Fibroblast of lung (primary cell): Measurements from ENCODE around the gene ADGRD2. TPM values are rescaled to one million over a fixed set of nuclear protein-coding genes. Genes with fewer than 3 reads are reported as not detected.

ENCODE experiments used
- DNase-seq, 2 donors: peaks; one replicate each; pipeline versions ENCODE4 v3.0.0 to v3.0.0-alpha.2; 2010; ENCODE audit warnings: low read depth in 2 of 2
- H2AFZ ChIP-seq: 2 replicates; pipeline ENCODE4 v1.5.1; 2012; ENCODE audit warnings: low read length, control low read depth, inconsistent platforms
- H3K27ac ChIP-seq: 2 replicates; pipeline ENCODE4 v1.5.1; 2011; ENCODE audit warnings: low read length, control low read depth; ENCODE audit not compliant: insufficient read depth
- H3K27me3 ChIP-seq: 2 replicates; pipeline ENCODE4 v1.5.1; 2011; ENCODE audit warnings: mild to moderate bottlenecking, low read length; ENCODE audit not compliant: control insufficient read depth, insufficient read depth
- H3K36me3 ChIP-seq: 2 replicates; pipeline ENCODE4 v1.5.1; 2011; ENCODE audit warnings: low read length; ENCODE audit not compliant: control insufficient read depth, insufficient read depth
- H3K4me1 ChIP-seq: 2 replicates; pipeline ENCODE4 v1.5.1; 2011; ENCODE audit warnings: low read length; ENCODE audit not compliant: control insufficient read depth, insufficient read depth; ENCODE audit errors: extremely low read depth
- H3K4me2 ChIP-seq: 2 replicates; pipeline ENCODE4 v1.5.1; 2011; ENCODE audit warnings: low read length, control low read depth; ENCODE audit not compliant: insufficient read depth; ENCODE audit errors: extremely low read depth
- H3K4me3 ChIP-seq, 4 experiments: fragments of 200-600 bp in 1 of 4; sonication (generic) in 1 of 4; replicated peaks in 1 of 4; 2 replicates each; pipeline ENCODE4 v1.5.1; 2011 to 2016; ENCODE audit warnings: low read length in 4 of 4, low read depth in 3 of 4, mild to moderate bottlenecking in 3 of 4, control low read depth in 2 of 4, inconsistent platforms in 1 of 4, mixed read lengths in 1 of 4; ENCODE audit not compliant: insufficient read depth in 1 of 4; ENCODE audit errors: control extremely low read depth in 1 of 4
- H3K79me2 ChIP-seq: 2 replicates; pipeline ENCODE4 v1.5.1; 2012; ENCODE audit warnings: mild to moderate bottlenecking, low read length, inconsistent platforms; ENCODE audit not compliant: control insufficient read depth, insufficient read depth
- H3K9ac ChIP-seq: 2 replicates; pipeline ENCODE4 v1.5.1; 2011; ENCODE audit warnings: mild to moderate bottlenecking, low read length, control low read depth; ENCODE audit not compliant: insufficient read depth
- H3K9me3 ChIP-seq: 2 replicates; pipeline ENCODE4 v1.5.1; 2012; ENCODE audit warnings: low read depth, low read length; ENCODE audit not compliant: control insufficient read depth, insufficient read depth
- H4K20me1 ChIP-seq: 2 replicates; pipeline ENCODE4 v1.5.1; 2011; ENCODE audit warnings: low read length; ENCODE audit not compliant: control insufficient read depth, insufficient read depth; ENCODE audit errors: extremely low read depth
- CTCF ChIP-seq, 2 donors: IDR thresholded peaks in 1 of 2; conservative IDR thresholded peaks in 1 of 2; 1 replicate in 1 of 2; 2 replicates in 1 of 2; pipeline ENCODE4 v1.5.1; 2011 to 2012; ENCODE audit warnings: low read length in 2 of 2, control low read depth in 1 of 2, inconsistent platforms in 1 of 2, low read depth in 1 of 2, mild to moderate bottlenecking in 1 of 2
- EZH2 ChIP-seq: IDR thresholded peaks from 2 replicates; pipeline ENCODE4 v1.5.1; 2012; ENCODE audit warnings: low read length, control low read depth, mild to moderate bottlenecking; ENCODE audit errors: missing control alignments
- polyA plus RNA-seq, 2 donors: library from polyadenylated mRNA; depleted of rRNA in 1 of 2; stranded (reverse) in 1 of 2; unstranded in 1 of 2; fragments of >200 nt; gene quantifications; 2 replicates each; pipeline ENCODE4 v1.2.1, GENCODE V29; 2011 to 2012; ENCODE audit warnings: missing spikeins in 1 of 2
- total RNA-seq: library from RNA; depleted of rRNA; stranded (reverse); fragments of >200 nt; gene quantifications from 2 replicates; pipeline ENCODE4 v1.2.1, GENCODE V29; 2014

The ADGRD2 gene
- total and polyA plus RNA-seq, 2 donors (not counting 1 experiment from before 2014, with no cell fraction given), result not detected

- Histone ChIP-seq H3K27ac (no peak overlapping the region), H4K20me1 (no peaks in the 10 kb centered on the region), H3K4me1 (no peaks in the 10 kb centered on the region), H3K4me3 (no peak overlapping the region), H3K79me2 (no peaks in the 10 kb centered on the region), H3K9me3 (no peaks in the 10 kb centered on the region), H3K27me3 (no peaks in the 10 kb centered on the region), H3K36me3 (no peaks in the 10 kb centered on the region), H2AFZ (no peak overlapping the region), H3K9ac (no peak overlapping the region), H3K4me2 (no peak overlapping the region)
- DNase-seq, result no peak
- TF ChIP-seq CTCF (conservative IDR thresholded peaks at IDR 0.05 in 1 of 2, IDR thresholded peaks at IDR 0.05 in 1 of 2; ENCODE audit: low read depth in 1 of 2, low read length in 2 of 2) (no peak), EZH2 (no peak)
Observed at GRCh38 chr9:124470306-124470705, 20.1 kb downstream of the ADGRD2 start.

- Histone ChIP-seq H3K4me3 (no peak overlapping the region), H3K4me1 (no peaks in the 10 kb centered on the region), H3K27me3 (no peaks in the 10 kb centered on the region), H2AFZ (no peak overlapping the region), H3K79me2 (no peaks in the 10 kb centered on the region), H3K27ac (no peak overlapping the region), H3K36me3 (no peaks in the 10 kb centered on the region), H4K20me1 (no peaks in the 10 kb centered on the region), H3K9me3 (no peaks in the 10 kb centered on the region), H3K9ac (no peak overlapping the region), H3K4me2 (no peak overlapping the region)
- no peak for DNase-seq
- TF ChIP-seq EZH2 (no peak), CTCF (conservative IDR thresholded peaks at IDR 0.05 in 1 of 2, IDR thresholded peaks at IDR 0.05 in 1 of 2; ENCODE audit: low read depth in 1 of 2, low read length in 2 of 2) (no peak)
Observed at GRCh38 chr9:124470726-124471125, 20.5 kb downstream of the ADGRD2 start.

GRCh38 chr9:124471761-124472160, 21.5 kb downstream of the ADGRD2 start:
- Histone ChIP-seq H3K4me1 (no peaks in the 10 kb centered on the region), H3K9ac (no peak overlapping the region), H3K4me2 (no peak overlapping the region), H3K36me3 (no peaks in the 10 kb centered on the region), H3K27me3 (no peaks in the 10 kb centered on the region), H3K79me2 (no peaks in the 10 kb centered on the region), H3K9me3 (no peaks in the 10 kb centered on the region), H3K27ac (no peak overlapping the region), H2AFZ (no peak overlapping the region), H4K20me1 (no peaks in the 10 kb centered on the region), H3K4me3 (no peak overlapping the region)
- DNase-seq, result no peak
- TF ChIP-seq CTCF (conservative IDR thresholded peaks at IDR 0.05 in 1 of 2, IDR thresholded peaks at IDR 0.05 in 1 of 2; ENCODE audit: low read depth in 1 of 2, low read length in 2 of 2) (no peak), EZH2 (no peak)
